K562 (cell line): Measurements from ENCODE around the gene ASB14. TPM values are rescaled to one million over a fixed set of nuclear protein-coding genes. Genes with fewer than 3 reads are reported as not detected.

Experiments
- ATAC-seq: fragments of 200-7000 bp; cut with Tn5 transposase; 3 replicates; pipeline ENCODE4 v1.9.1; 2020; ENCODE audit warnings: moderate library complexity
- BruUV-seq: library from RNA; stranded (reverse); fragments of 400-500 nt; replicated peaks from 2 replicates; lab custom pipeline; 2021; lab: Mats Ljungman, UMichigan
- CTCF ChIA-PET: fragments of 300-600 bp; formaldehyde crosslinking; extraction: SDS; loops from one replicate; lab custom pipeline; 2021; ENCODE audit warnings: low intra/inter-chr PET ratio; lab: Yijun Ruan, JAX
- POLR2A ChIA-PET: fragments of 300-600, 350-650 bp; sonication (Branson Sonifier 250); formaldehyde crosslinking; extraction: SDS; loops from one replicate; lab custom pipeline; 2021; ENCODE audit warnings: antibody characterized with exemption, inconsistent platforms; lab: Yijun Ruan, JAX
- DNase-seq, 4 experiments: peaks; one replicate each; pipeline versions ENCODE4 v3.0.0 to v3.0.0-alpha.2; 2011 to 2018; ENCODE audit warnings: low spot score in 3 of 4, mixed read lengths in 3 of 4; ENCODE audit errors: extremely low read depth in 1 of 4
- FAIRE-seq: peaks from 2 replicates; lab custom pipeline; 2011; peaks lifted over from hg19 to GRCh38; lab: Jason Lieb, UNC
- H2AFZ ChIP-seq: 2 replicates; pipeline ENCODE4 v1.6.0; 2011; ENCODE audit warnings: low read depth, low read length, control low read depth, inconsistent platforms
- H3K27ac ChIP-seq: fragments of 200-600 bp; 3 replicates; pipeline ENCODE4 v1.8.0; 2011; ENCODE audit warnings: low read depth, mild to moderate bottlenecking, control low read depth, inconsistent platforms, low read length, moderate library complexity, mixed read lengths; ENCODE audit errors: extremely low read depth
- H3K27me3 ChIP-seq, 2 experiments: fragments of 300-600 bp in 1 of 2; 2 replicates in 1 of 2; 3 replicates in 1 of 2; pipeline versions ENCODE4 v1.6.0 to v1.8.0; 2011; ENCODE audit warnings: inconsistent platforms in 2 of 2, low read length in 2 of 2, mild to moderate bottlenecking in 1 of 2, mixed read lengths in 1 of 2, moderate library complexity in 1 of 2; ENCODE audit not compliant: control insufficient read depth in 2 of 2, insufficient read depth in 2 of 2
- H3K36me3 ChIP-seq: fragments of 300-600 bp; 3 replicates; pipeline ENCODE4 v1.8.0; 2011; ENCODE audit warnings: mild to moderate bottlenecking, low read length, inconsistent platforms; ENCODE audit not compliant: control insufficient read depth, insufficient read depth
- H3K4me1 ChIP-seq, 2 experiments: fragments of 200-600 bp in 1 of 2; replicated peaks in 1 of 2; 2 replicates in 1 of 2; 3 replicates in 1 of 2; pipeline versions ENCODE4 v1.5.1 to v1.8.0; 2011; ENCODE audit warnings: inconsistent platforms in 2 of 2, low read length in 2 of 2, mild to moderate bottlenecking in 1 of 2, mixed read lengths in 1 of 2, moderate library complexity in 1 of 2; ENCODE audit not compliant: control insufficient read depth in 2 of 2, insufficient read depth in 2 of 2
- H3K4me2 ChIP-seq: 2 replicates; pipeline ENCODE4 v1.6.1; 2011; ENCODE audit warnings: low read length, control low read depth, inconsistent platforms, mixed read lengths; ENCODE audit not compliant: insufficient read depth
- H3K4me3 ChIP-seq: fragments of 200-600 bp; sonication (generic), shearing (Covaris generic); 2 replicates; pipeline ENCODE4 v1.5.1; 2016; ENCODE audit warnings: control low read depth, inconsistent platforms
- H3K79me2 ChIP-seq: fragments of 200-600 bp; 3 replicates; pipeline ENCODE4 v1.8.0; 2011; ENCODE audit warnings: low read length, inconsistent platforms; ENCODE audit not compliant: control insufficient read depth, insufficient read depth
- H3K9ac ChIP-seq, 2 experiments: 2 replicates each; pipeline versions ENCODE4 v1.6.0 to v1.6.1; 2011; ENCODE audit warnings: low read depth in 2 of 2, low read length in 2 of 2, control low read depth in 1 of 2, inconsistent platforms in 1 of 2, mild to moderate bottlenecking in 1 of 2, mixed read lengths in 1 of 2; ENCODE audit not compliant: insufficient read depth in 1 of 2
- H3K9me1 ChIP-seq: one replicate; pipeline ENCODE4 v1.6.0; 2011; ENCODE audit warnings: inconsistent platforms, mild to moderate bottlenecking, low read length, moderate library complexity; ENCODE audit not compliant: control insufficient read depth, insufficient read depth
- H3K9me3 ChIP-seq: replicated peaks from 2 replicates; pipeline ENCODE4 v1.5.1; 2011; ENCODE audit warnings: low read depth, low read length, inconsistent platforms; ENCODE audit not compliant: control insufficient read depth, insufficient read depth
- H4K20me1 ChIP-seq: replicated peaks from 2 replicates; pipeline ENCODE4 v1.6.1; 2011; ENCODE audit warnings: low read length, inconsistent platforms, mixed read lengths; ENCODE audit not compliant: control insufficient read depth, insufficient read depth
- SMC3 ChIP-seq: conservative IDR thresholded peaks from 2 replicates; pipeline ENCODE4 v1.6.1; 2011; ENCODE audit warnings: low read depth, low read length, improper control_type of control experiment; ENCODE audit not compliant: insufficient read depth
- ZBTB7A ChIP-seq: IDR thresholded peaks from 2 replicates; pipeline ENCODE4 v1.6.1; 2011; ENCODE audit warnings: low read depth, mild to moderate bottlenecking, low read length, moderate library complexity, borderline replicate concordance; ENCODE audit not compliant: control insufficient read depth
- WGBS: fragments of 100-300 bp; shearing (Covaris generic); methylation state at CpG from one replicate; pipeline ENCODE4 v1.1.6; 2016; ENCODE audit warnings: low coverage, mixed read lengths; ENCODE audit not compliant: insufficient coverage; ENCODE audit errors: missing lambda C conversion rate; 5-methylcytosine and 5-hydroxymethylcytosine counted together
- in situ Hi-C: fragments of 300-500 bp; cut with MboI; formaldehyde crosslinking; loops from 4 replicates; pipeline ENCODE4 v1.15.0; 2018; ENCODE audit warnings: inconsistent platforms, mixed read lengths
- intact Hi-C: fragments of 100-400 bp; cut with micrococcal nuclease; formaldehyde crosslinking; loops from 2 replicates; pipeline ENCODE4 v1.14.2; 2022
- polyA plus RNA-seq, 8 experiments: library from polyadenylated mRNA; depleted of rRNA in 4 of 8; stranded (reverse) in 5 of 8; unstranded in 3 of 8; fragments of >200 nt; fragmentation: Nextera tagmentation in 2 of 8; fragmentation: Illumina TruSeq in 1 of 8; extraction: Ambion mirVana in 2 of 8; extraction: Trizol in 1 of 8; gene quantifications; 2 replicates each; pipeline versions ENCODE4 v1.2.1 to v1.2.3, GENCODE V29; 2011 to 2014; ENCODE audit warnings: inconsistent platforms in 1 of 8, missing spikeins in 1 of 8
- total RNA-seq, 7 experiments: library from RNA; depleted of rRNA in 6 of 7; stranded (reverse); fragments of >200 nt in 6 of 7; fragmentation: Illumina TruSeq in 2 of 7; extraction: Trizol in 2 of 7; gene quantifications; 2 replicates each; pipeline versions ENCODE4 v1.2.1 to v1.2.3, GENCODE V29; 2011 to 2021; ENCODE audit warnings: low replicate concordance in 1 of 7
- TF ChIP-seq, protein P1 (sequence below): sonication (generic); formaldehyde crosslinking; IDR thresholded peaks from 2 replicates; pipeline ENCODE4 v1.8.0; 2023; ENCODE audit warnings: mild to moderate bottlenecking, missing genetic modification reagents
- TF ChIP-seq, protein P2 (sequence below): fragments of 250-450 bp; sonication (Bioruptor Pico); IDR thresholded peaks from 2 replicates; pipeline ENCODE4 v1.8.0; 2021; ENCODE audit warnings: mild to moderate bottlenecking, moderate library complexity
- TF ChIP-seq, protein P3 (sequence below), 2 experiments: fragments of 450-650 bp; IDR thresholded peaks; 2 replicates each; pipeline ENCODE4 v1.6.1; 2016; ENCODE audit warnings: mild to moderate bottlenecking in 2 of 2, borderline replicate concordance in 1 of 2, low read depth in 1 of 2, moderate library complexity in 1 of 2

Gene ASB14
- total and polyA plus RNA-seq, 9 of the 15 experiments (the other 6 are each of a cell fraction or from before 2014, with no cell fraction given): 0.01 to 0.07 TPM; not detected in 7

DNA sequence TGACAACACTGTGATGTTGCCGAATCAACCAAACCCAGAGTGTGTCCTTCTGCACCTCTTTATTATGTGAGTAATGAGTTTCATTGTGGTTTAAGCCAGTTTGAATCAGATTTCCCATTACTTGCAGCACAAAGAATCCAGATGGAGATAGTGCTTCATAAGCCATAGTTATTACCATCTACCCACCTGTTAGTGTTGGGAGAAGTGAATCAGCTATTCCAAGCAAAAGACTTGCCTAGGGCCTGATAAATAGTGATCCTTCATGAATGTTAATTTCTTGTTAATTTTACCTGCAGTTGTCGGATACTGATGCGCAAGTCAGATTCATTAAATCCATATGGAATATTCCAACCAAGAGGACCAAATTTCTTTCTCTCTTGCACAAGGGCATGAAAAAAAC, 21.7 kb upstream of the ASB14 start:
- H3K4me2 ChIP-seq: no peak overlapping the region
- ChIA-PET CTCF (no interaction called here), POLR2A (no interaction called here)
- no peak for FAIRE-seq
- WGBS: 65% methylated on average over 3 of the region's 3 CpGs
- no TSS peak for BruUV-seq
- in situ Hi-C loops: no loop called here
- H3K9ac ChIP-seq: no peak overlapping the region
- H3K36me3 ChIP-seq: no peaks in the 10 kb centered on the region
- H3K4me1 ChIP-seq: no peaks in the 10 kb centered on the region
- H3K27me3 ChIP-seq: no peaks in the 10 kb centered on the region; a peak in 2 of 5 replicates
- H3K27ac ChIP-seq: no peak overlapping the region
- intact Hi-C loops: no loop called here
- H2AFZ ChIP-seq: no peak overlapping the region
- ATAC-seq: no peak
- no peaks in the 10 kb centered on the region for H4K20me1 ChIP-seq
- DNase-seq: no peak
- H3K4me3 ChIP-seq: no peak overlapping the region
- H3K9me1 ChIP-seq: no peaks in the 10 kb centered on the region
- no peaks in the 10 kb centered on the region for H3K9me3 ChIP-seq
- no peaks in the 10 kb centered on the region for H3K79me2 ChIP-seq
- TF ChIP-seq, protein P1, sequence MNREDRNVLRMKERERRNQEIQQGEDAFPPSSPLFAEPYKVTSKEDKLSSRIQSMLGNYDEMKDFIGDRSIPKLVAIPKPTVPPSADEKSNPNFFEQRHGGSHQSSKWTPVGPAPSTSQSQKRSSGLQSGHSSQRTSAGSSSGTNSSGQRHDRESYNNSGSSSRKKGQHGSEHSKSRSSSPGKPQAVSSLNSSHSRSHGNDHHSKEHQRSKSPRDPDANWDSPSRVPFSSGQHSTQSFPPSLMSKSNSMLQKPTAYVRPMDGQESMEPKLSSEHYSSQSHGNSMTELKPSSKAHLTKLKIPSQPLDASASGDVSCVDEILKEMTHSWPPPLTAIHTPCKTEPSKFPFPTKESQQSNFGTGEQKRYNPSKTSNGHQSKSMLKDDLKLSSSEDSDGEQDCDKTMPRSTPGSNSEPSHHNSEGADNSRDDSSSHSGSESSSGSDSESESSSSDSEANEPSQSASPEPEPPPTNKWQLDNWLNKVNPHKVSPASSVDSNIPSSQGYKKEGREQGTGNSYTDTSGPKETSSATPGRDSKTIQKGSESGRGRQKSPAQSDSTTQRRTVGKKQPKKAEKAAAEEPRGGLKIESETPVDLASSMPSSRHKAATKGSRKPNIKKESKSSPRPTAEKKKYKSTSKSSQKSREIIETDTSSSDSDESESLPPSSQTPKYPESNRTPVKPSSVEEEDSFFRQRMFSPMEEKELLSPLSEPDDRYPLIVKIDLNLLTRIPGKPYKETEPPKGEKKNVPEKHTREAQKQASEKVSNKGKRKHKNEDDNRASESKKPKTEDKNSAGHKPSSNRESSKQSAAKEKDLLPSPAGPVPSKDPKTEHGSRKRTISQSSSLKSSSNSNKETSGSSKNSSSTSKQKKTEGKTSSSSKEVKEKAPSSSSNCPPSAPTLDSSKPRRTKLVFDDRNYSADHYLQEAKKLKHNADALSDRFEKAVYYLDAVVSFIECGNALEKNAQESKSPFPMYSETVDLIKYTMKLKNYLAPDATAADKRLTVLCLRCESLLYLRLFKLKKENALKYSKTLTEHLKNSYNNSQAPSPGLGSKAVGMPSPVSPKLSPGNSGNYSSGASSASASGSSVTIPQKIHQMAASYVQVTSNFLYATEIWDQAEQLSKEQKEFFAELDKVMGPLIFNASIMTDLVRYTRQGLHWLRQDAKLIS: no peak
- TF ChIP-seq ZBTB7A: no peak
- TF ChIP-seq, protein P2, sequence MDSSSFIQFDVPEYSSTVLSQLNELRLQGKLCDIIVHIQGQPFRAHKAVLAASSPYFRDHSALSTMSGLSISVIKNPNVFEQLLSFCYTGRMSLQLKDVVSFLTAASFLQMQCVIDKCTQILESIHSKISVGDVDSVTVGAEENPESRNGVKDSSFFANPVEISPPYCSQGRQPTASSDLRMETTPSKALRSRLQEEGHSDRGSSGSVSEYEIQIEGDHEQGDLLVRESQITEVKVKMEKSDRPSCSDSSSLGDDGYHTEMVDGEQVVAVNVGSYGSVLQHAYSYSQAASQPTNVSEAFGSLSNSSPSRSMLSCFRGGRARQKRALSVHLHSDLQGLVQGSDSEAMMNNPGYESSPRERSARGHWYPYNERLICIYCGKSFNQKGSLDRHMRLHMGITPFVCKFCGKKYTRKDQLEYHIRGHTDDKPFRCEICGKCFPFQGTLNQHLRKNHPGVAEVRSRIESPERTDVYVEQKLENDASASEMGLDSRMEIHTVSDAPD (CRISPR knock-in tag): no peak
- TF ChIP-seq, protein P3, sequence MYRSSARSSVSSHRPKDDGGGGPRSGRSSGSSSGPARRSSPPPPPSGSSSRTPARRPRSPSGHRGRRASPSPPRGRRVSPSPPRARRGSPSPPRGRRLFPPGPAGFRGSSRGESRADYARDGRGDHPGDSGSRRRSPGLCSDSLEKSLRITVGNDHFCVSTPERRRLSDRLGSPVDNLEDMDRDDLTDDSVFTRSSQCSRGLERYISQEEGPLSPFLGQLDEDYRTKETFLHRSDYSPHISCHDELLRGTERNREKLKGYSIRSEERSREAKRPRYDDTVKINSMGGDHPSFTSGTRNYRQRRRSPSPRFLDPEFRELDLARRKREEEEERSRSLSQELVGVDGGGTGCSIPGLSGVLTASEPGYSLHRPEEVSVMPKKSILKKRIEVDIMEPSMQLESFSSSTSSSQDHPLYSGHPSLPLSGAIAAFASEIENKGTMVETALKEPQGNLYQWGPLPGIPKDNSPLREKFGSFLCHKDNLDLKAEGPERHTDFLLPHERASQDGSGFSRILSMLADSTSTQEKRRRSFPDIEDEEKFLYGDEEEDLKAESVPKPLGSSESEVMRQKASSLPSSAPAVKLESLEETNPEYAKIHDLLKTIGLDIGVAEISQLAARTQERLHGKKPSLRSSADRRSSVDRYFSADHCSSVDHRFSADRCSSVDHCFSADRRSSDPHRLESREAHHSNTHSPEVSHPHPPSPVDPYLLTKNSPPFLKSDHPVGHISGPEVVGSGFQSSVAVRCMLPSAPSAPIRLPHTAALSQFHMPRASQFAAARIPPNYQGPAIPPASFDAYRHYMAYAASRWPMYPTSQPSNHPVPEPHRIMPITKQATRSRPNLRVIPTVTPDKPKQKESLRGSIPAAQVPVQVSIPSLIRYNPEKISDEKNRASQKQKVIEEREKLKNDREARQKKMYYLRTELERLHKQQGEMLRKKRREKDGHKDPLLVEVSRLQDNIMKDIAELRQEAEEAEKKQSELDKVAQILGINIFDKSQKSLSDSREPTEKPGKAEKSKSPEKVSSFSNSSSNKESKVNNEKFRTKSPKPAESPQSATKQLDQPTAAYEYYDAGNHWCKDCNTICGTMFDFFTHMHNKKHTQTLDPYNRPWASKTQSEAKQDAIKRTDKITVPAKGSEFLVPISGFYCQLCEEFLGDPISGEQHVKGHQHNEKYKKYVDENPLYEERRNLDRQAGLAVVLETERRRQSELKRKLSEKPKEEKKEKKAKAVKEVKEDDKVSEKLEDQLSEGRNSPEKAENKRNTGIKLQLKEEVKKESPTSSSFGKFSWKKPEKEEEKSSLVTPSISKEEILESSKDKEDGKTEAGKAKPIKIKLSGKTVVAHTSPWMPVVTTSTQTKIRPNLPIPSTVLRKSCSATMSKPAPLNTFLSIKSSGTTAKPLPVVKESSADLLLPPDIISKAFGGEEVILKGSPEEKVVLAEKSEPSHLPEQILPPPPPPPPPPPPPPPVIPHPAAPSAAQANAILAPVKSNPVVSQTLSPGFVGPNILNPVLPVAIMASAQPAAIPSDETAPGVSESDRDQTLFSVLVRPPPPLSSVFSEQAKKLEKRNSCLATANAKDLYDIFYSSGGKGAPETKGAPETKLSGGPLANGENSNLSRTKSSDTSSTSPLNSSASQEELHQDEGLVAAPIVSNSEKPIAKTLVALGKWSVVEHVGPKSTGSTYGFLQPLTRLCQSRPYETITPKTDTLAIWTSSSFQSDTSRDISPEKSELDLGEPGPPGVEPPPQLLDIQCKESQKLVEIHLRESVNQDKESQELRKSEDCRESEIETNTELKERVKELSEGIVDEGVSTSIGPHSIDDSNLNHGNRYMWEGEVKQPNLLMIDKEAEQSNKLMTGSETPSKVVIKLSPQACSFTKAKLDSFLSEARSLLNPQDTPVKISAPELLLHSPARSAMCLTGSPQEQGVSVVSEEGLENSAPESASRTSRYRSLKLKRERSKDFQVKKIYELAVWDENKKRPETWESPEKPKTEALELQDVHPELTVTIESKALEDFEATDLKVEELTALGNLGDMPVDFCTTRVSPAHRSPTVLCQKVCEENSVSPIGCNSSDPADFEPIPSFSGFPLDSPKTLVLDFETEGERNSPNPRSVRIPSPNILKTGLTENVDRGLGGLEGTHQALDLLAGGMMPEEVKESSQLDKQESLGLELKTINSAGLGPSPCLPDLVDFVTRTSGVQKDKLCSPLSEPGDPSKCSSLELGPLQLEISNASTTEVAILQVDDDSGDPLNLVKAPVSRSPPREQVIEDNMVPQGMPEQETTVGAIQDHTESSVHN (IDR thresholded peaks at IDR 0.05; ENCODE audit: borderline replicate concordance in 1 of 2, low read depth in 1 of 2): no peak
- TF ChIP-seq SMC3: no peak
